ENCODE data around the gene PSMF1. TPM values are rescaled to one million over a fixed set of nuclear protein-coding genes. Genes with fewer than 3 reads are reported as not detected.

PSMF1 gene
- total and polyA plus RNA-seq, 2 of the 13 experiments (the other 11 are each of a cell fraction or from before 2014, with no cell fraction given): 82.5 to 86.0 TPM

DNA sequence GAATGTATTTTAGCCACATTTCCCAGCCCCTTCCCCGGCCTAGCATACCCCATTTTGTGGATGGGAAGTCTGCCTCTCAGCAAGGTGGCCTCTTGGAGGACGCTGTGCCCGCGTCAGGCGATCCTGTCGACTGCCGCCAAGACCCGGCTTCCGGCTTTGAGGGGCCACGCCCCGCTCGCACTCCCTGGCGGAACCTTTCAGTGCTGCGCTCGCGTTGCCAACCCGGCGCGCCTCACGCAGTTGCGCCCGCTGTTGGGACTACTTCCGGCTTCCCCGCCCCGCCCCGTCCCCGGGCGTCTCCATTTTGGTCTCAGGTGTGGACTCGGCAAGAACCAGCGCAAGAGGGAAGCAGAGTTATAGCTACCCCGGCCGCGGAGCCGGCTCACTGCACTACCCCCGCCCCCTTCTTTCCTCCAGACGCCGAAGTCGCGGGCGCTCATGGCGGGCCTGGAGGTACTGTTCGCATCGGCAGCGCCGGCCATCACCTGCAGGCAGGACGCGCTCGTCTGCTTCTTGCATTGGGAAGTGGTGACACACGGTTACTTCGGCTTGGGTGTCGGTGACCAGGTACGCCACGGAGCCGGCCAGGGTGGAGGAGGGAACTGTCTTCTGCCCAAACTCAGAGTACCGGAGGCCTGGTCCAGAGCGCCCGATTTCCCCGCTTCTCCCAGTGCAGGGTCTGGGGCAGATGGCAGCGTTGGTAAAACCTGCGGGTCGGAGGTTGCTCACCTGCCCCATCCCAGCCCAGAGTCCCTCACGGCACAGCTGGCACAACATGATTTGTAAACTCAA, at the start of gene PSMF1 (continued):
- TF ChIP-seq, protein P1, sequence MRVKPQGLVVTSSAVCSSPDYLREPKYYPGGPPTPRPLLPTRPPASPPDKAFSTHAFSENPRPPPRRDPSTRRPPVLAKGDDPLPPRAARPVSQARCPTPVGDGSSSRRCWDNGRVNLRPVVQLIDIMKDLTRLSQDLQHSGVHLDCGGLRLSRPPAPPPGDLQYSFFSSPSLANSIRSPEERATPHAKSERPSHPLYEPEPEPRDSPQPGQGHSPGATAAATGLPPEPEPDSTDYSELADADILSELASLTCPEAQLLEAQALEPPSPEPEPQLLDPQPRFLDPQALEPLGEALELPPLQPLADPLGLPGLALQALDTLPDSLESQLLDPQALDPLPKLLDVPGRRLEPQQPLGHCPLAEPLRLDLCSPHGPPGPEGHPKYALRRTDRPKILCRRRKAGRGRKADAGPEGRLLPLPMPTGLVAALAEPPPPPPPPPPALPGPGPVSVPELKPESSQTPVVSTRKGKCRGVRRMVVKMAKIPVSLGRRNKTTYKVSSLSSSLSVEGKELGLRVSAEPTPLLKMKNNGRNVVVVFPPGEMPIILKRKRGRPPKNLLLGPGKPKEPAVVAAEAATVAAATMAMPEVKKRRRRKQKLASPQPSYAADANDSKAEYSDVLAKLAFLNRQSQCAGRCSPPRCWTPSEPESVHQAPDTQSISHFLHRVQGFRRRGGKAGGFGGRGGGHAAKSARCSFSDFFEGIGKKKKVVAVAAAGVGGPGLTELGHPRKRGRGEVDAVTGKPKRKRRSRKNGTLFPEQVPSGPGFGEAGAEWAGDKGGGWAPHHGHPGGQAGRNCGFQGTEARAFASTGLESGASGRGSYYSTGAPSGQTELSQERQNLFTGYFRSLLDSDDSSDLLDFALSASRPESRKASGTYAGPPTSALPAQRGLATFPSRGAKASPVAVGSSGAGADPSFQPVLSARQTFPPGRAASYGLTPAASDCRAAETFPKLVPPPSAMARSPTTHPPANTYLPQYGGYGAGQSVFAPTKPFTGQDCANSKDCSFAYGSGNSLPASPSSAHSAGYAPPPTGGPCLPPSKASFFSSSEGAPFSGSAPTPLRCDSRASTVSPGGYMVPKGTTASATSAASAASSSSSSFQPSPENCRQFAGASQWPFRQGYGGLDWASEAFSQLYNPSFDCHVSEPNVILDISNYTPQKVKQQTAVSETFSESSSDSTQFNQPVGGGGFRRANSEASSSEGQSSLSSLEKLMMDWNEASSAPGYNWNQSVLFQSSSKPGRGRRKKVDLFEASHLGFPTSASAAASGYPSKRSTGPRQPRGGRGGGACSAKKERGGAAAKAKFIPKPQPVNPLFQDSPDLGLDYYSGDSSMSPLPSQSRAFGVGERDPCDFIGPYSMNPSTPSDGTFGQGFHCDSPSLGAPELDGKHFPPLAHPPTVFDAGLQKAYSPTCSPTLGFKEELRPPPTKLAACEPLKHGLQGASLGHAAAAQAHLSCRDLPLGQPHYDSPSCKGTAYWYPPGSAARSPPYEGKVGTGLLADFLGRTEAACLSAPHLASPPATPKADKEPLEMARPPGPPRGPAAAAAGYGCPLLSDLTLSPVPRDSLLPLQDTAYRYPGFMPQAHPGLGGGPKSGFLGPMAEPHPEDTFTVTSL (CRISPR knock-in tag; IDR thresholded peaks at IDR 0.05; ENCODE audit: borderline replicate concordance): peak; percentile 79; the same call in 1 of the 2 replicates
- TF ChIP-seq HES4 (CRISPR knock-in tag; IDR thresholded peaks at IDR 0.05; ENCODE audit: borderline replicate concordance): peak; percentile 6; the same call in 1 of the 2 replicates
- TF ChIP-seq, protein P2, sequence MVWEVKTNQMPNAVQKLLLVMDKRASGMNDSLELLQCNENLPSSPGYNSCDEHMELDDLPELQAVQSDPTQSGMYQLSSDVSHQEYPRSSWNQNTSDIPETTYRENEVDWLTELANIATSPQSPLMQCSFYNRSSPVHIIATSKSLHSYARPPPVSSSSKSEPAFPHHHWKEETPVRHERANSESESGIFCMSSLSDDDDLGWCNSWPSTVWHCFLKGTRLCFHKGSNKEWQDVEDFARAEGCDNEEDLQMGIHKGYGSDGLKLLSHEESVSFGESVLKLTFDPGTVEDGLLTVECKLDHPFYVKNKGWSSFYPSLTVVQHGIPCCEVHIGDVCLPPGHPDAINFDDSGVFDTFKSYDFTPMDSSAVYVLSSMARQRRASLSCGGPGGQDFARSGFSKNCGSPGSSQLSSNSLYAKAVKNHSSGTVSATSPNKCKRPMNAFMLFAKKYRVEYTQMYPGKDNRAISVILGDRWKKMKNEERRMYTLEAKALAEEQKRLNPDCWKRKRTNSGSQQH (CRISPR knock-in tag; IDR thresholded peaks at IDR 0.05; ENCODE audit: low read depth): peak; percentile 98
- TF ChIP-seq NFRKB (IDR thresholded peaks at IDR 0.05): peak; percentile 75
- peak; percentile 69; the same call in 1 of the 2 replicates for TF ChIP-seq ZNF879 (CRISPR knock-in tag; IDR thresholded peaks at IDR 0.05)
- no peak for TF ChIP-seq NPAS2 (CRISPR knock-in tag; IDR thresholded peaks at IDR 0.05; ENCODE audit: borderline replicate concordance)
- TF ChIP-seq KDM5B (CRISPR knock-in tag; IDR thresholded peaks at IDR 0.05; ENCODE audit: borderline replicate concordance): peak; percentile 95
- TF ChIP-seq ZNF354B (CRISPR knock-in tag; IDR thresholded peaks at IDR 0.05): peak; percentile 90; the same call in 1 of the 2 replicates
- TF ChIP-seq, protein P3, sequence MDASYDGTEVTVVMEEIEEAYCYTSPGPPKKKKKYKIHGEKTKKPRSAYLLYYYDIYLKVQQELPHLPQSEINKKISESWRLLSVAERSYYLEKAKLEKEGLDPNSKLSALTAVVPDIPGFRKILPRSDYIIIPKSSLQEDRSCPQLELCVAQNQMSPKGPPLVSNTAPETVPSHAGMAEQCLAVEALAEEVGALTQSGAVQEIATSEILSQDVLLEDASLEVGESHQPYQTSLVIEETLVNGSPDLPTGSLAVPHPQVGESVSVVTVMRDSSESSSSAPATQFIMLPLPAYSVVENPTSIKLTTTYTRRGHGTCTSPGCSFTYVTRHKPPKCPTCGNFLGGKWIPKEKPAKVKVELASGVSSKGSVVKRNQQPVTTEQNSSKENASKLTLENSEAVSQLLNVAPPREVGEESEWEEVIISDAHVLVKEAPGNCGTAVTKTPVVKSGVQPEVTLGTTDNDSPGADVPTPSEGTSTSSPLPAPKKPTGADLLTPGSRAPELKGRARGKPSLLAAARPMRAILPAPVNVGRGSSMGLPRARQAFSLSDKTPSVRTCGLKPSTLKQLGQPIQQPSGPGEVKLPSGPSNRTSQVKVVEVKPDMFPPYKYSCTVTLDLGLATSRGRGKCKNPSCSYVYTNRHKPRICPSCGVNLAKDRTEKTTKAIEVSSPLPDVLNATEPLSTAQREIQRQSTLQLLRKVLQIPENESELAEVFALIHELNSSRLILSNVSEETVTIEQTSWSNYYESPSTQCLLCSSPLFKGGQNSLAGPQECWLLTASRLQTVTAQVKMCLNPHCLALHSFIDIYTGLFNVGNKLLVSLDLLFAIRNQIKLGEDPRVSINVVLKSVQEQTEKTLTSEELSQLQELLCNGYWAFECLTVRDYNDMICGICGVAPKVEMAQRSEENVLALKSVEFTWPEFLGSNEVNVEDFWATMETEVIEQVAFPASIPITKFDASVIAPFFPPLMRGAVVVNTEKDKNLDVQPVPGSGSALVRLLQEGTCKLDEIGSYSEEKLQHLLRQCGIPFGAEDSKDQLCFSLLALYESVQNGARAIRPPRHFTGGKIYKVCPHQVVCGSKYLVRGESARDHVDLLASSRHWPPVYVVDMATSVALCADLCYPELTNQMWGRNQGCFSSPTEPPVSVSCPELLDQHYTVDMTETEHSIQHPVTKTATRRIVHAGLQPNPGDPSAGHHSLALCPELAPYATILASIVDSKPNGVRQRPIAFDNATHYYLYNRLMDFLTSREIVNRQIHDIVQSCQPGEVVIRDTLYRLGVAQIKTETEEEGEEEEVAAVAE (CRISPR knock-in tag; IDR thresholded peaks at IDR 0.05; ENCODE audit: borderline replicate concordance): peak; percentile 96
- peak; percentile 99 for TF ChIP-seq ZNF331 (CRISPR knock-in tag; IDR thresholded peaks at IDR 0.05)
- TF ChIP-seq PTBP1 (IDR thresholded peaks at IDR 0.05; ENCODE audit: low read depth, low read length, poor library complexity, severe bottlenecking): peak; percentile 94
- TF ChIP-seq, protein P4, sequence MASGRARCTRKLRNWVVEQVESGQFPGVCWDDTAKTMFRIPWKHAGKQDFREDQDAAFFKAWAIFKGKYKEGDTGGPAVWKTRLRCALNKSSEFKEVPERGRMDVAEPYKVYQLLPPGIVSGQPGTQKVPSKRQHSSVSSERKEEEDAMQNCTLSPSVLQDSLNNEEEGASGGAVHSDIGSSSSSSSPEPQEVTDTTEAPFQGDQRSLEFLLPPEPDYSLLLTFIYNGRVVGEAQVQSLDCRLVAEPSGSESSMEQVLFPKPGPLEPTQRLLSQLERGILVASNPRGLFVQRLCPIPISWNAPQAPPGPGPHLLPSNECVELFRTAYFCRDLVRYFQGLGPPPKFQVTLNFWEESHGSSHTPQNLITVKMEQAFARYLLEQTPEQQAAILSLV (CRISPR knock-in tag; IDR thresholded peaks at IDR 0.05; ENCODE audit: borderline replicate concordance): peak; percentile 95
- TF ChIP-seq ZKSCAN1 (IDR thresholded peaks at IDR 0.05; ENCODE audit: low read length): peak; percentile 79
- peak; percentile 98 for TF ChIP-seq ETV5 (CRISPR knock-in tag; IDR thresholded peaks at IDR 0.05; ENCODE audit: borderline replicate concordance)
